ENCODE data around the gene OTOP3.

- no peak for TF ChIP-seq CTCF (conservative IDR thresholded peaks at IDR 0.05 in 1 of 2, IDR thresholded peaks at IDR 0.05 in 1 of 2; ENCODE audit: low read depth in 1 of 2, low read length in 2 of 2)
- TF ChIP-seq EZH2 (IDR thresholded peaks at IDR 0.05; ENCODE audit: low read length, missing control alignments): peak; percentile 70
Observed at GRCh38 chr17:74971842-74972106, 36.1 kb downstream of the OTOP3 start.
